ENCODE measurements around the gene SEC23A.

The SEC23A gene

GRCh38 chr14:38991299-38991698, 111.7 kb downstream of the SEC23A start:
- no peak for DNase-seq (ENCODE audit: low read depth)

- no peak for DNase-seq (ENCODE audit: low read depth)
These were observed 113.0 kb downstream of the SEC23A start for GRCh38 chr14:38989922-38990546.

GRCh38 chr14:38987781-38988180, 115.3 kb downstream of the SEC23A start:
- no peak for DNase-seq (ENCODE audit: low read depth)

GRCh38 chr14:38982837-38983236, 120.2 kb downstream of the SEC23A start:
- DNase-seq (ENCODE audit: low read depth), result no peak

- DNase-seq (ENCODE audit: low read depth), result no peak
These were observed 120.8 kb downstream of the SEC23A start for GRCh38 chr14:38982278-38982677.
